T-helper 22 cell (primary cell): ENCODE measurements around the gene PTTG1IP.

Source experiments
- DNase-seq: peaks from one replicate; pipeline ENCODE4 v3.0.0-alpha.2; 2020; ENCODE audit warnings: low read depth

Gene PTTG1IP

DNA sequence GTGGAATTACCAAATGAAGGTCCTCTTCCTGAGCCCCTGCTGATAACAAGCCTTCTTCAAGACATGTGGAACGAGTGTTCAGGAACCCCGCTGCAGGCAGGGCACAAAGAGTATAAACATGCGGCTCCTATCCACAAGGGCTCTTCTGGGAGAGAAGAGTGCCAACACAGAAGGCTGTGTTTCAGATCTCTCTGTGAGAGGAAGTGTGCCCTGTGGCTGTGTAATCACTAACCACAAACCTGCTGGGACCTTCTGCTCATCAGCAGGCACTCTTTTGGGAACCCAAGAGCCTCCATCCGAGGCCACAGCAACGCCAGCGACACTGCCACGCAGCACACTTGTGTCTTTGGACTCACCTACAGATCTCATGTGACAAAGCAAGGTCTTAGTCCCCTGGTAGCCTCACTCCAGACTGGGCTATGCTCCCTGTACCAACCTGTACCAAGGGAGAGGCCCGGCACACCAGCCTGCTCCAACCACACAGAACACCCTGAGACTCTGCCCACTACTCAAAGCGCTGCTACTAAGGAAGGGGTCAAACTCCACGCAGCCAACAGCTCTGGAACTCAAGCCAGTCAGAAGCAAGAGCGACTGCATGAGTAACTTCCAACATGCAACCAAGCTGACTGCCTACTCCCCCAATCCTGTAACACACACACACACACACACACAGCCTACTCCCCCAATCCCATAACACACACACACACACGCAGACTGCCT is 7.8 kb downstream of the PTTG1IP start:
- no peak for DNase-seq

DNA sequence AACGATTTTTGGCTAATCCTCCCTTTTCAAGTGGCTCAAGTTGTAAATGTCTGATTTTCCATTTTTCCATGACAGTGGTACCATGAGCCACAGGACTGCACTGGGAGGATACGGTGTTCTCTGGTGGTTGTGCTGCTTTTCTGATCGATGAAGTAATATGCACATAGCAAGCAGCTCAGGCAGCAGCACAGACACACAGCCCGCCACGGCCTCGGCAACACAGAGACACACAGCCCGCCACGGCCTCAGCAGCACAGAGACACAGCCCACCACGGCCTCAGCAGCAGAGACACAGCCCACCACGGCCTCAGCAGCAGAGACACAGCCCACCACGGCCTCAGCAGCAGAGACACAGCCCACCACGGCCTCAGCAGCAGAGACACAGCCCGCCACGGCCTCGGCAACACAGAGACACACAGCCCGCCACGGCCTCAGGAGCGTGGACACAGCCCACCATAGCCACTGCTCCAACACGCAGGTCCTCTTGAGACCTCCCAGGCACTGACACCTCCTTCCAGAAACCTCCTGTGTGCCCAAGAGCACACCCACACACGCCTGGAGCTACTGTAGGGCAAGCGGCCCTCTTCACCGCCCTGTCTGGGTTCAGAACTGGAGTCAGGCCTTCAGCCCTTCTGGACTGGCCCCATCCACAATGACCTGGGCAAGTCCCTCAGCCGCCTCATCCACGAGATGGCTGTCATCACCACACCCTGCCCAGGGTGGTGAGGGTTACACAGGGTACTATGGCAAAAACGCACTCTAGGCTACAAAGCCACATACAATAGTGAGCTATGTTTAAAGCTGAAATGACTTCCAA is 10.4 kb downstream of the PTTG1IP start:
- DNase-seq: no peak

DNA sequence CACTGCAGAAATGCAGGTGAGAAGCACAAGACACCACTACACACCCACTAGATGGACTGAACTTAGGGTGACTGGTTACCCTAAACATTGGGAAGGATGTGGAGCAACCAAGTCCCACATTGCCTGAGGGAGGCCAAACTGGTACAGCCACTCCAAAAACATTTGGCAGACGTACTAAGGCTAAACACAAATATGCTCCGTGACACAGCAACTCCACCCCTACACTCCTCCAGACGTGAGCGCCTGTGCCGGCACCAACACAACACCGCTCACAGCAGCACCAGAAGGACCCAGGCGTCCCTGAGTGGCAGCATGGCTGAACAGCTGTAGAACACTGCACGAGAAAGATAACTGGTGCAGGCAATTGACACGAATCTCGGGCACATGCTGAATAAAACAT is 14.7 kb downstream of the PTTG1IP start:
- DNase-seq: no peak

DNA sequence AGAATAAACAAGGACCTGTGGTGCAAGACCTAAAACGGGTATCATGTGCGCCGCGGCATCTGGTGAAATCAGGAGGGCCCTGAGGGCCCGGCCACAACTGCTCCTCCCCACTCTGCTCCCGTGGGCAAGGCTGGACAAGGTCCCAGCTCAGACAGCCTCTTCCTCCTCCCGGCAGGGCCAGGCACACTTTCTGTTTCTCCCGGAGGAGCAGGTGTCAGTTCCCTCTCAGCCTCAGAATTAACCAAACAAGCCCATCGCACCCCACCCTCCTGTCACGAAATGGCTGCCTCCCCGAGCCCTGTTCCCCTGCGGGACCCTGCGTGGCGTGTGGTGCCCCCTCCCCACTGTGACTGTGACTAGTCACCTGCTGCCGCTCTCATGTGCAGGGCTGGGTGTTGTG is 15.2 kb downstream of the PTTG1IP start:
- no peak for DNase-seq

DNA sequence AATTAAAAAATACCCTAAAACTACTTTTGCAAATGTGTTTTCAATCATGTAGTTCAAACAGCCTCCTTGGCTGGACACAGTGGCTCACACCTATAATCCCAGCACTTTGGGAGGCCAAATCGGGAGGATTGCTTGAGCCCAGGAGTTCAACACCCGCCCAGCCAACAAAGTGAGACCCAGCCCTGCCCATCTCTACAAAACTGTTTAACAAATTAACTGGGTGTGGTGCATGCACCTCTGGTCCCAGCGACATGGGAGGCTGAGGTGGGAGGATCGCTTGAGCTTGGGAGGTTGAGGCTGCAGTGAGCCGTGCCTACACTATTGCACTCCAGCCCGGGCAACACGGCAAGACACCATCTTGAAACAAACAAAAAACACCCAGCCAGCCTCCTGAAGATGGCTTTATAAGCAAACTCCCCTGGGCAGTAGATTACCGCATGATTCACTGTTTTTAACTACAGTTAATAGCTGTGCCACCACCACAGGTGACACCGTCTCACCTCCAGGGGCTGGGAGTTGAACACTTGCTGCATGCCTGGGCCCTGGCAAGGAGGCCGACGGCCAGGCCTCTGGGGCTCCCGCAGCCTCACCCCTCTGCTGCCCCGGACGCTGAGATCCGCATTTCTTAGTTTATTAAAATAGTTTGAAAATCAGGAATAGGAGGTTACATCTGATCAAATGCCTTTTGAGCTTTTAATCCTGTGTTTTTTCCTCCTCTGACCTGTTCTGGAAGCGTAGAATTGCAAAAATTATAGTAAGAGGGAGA is 16.2 kb downstream of the PTTG1IP start:
- DNase-seq: no peak

DNA sequence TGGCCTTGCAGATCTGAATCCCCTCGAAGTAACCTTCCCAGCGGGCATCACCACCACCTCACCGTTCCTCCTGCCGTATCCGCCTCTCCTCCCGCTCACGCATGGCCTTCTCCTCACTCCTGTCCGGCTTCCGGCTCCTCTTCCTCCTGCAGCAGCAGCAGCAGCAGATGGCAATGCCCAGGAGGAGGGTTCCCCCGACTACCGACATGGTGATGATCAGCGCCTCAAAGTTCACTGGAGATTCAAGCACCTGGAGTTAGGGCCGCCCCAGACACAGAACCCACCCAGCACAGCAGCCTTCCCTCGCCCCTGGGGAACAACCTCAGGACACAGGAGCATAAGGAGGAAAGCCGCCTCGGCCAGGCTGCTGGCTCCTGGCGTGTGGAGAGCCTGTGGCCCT is 17.4 kb downstream of the PTTG1IP start:
- DNase-seq: no peak

DNA sequence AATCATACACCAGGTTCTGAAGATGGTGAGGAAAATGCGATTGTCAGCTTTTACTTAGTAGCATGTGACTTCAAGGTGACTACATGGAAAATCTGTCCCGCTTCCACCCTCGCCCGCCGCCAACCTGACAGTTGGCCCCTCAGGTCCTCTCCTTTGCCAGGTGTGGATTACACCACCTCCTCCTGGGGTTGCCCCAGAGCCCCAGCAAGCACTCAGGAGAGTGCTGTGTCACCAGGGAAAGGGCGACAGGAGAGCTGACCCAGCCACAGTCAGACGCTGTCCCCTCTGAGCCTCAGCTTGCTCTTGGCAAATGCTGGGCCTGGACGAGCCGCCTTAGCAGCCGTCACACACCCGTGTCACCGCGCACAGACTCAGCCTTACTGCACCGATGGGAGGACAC is 17.9 kb downstream of the PTTG1IP start:
- no peak for DNase-seq

DNA sequence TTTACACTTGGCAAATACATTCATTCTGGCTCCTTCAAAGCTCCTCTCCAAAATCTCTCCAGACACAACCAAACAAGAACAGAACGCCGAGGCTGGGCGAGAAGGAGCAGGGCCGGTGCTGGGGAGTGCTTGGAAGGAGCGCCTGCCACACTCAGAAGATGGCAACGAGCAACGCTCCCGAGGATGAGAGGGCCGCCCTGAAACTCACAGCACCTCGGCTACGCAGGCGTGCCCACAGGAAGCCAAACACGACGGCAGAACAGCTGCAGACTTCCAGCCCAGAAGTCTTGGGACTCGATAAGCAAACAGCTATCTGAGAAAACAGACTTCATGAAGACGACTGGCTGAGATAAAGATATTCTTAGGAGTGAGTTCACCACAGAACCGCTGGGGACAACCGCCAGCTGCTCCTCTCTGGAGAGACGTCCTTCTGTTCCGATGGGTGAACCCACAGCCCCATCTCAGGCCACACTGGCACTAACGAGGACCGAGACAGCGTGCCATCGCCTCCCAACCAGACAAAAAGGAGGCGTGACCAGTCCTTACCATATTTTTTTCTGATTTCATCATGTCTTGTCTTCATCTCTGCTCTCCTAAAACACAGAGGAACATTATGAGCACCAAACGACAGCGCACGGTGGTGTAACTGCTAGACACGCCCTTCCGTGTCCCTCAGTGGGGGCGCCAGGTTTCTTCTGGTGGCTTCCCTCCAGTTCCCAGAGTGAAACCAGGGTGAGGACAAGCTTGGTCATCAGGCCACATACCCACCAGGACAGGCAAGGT is 18.6 kb downstream of the PTTG1IP start:
- no peak for DNase-seq

DNA sequence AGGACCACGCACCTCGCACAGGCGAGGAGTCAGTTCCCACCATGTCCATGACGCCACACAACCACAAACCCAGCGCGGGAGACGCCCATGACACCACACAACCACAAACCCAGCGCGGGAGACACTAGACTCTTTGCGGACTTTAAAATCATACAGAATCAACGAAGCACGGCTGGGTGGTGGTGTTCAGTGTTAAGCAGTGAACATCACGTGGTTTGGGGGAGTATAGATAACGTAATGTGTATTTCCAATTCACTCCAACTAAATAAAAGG is 19.2 kb downstream of the PTTG1IP start:
- no peak for DNase-seq

DNA sequence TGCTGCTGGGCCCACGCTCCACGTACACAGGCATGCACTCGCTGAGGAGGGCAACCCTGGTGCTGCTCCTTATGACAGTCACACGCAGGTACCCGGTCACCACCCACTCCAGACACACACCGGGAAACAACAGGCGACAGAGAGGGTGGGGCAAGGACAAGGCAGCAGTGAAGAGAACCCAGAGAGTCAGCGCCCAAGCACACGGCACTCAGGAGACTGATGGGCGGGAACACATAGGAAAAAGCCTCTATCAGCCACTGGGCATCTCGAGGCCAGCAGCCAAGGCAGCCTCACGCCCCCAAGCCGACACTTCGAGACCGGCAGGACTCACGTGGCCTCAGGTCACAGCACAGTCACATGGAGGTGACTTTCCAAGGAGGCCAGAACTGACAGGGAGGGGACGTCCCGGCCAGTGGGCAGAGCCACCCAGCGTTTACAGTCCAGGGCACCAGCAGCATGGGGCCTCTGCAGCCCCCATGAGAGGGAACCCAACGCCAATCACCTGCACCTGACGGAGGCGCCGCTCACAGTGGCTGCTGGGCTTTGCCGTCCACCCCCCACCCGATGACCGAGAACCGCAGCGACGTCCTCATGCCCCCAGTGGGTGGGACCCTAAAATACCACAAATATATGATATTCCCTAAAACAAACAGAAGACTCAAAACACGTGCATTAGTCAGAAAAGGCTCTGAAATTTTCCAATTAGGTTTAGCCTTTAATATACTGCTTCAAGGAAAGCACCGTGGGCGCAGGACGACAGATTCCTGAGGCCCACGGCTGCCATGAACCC is 19.7 kb downstream of the PTTG1IP start:
- DNase-seq: no peak

DNA sequence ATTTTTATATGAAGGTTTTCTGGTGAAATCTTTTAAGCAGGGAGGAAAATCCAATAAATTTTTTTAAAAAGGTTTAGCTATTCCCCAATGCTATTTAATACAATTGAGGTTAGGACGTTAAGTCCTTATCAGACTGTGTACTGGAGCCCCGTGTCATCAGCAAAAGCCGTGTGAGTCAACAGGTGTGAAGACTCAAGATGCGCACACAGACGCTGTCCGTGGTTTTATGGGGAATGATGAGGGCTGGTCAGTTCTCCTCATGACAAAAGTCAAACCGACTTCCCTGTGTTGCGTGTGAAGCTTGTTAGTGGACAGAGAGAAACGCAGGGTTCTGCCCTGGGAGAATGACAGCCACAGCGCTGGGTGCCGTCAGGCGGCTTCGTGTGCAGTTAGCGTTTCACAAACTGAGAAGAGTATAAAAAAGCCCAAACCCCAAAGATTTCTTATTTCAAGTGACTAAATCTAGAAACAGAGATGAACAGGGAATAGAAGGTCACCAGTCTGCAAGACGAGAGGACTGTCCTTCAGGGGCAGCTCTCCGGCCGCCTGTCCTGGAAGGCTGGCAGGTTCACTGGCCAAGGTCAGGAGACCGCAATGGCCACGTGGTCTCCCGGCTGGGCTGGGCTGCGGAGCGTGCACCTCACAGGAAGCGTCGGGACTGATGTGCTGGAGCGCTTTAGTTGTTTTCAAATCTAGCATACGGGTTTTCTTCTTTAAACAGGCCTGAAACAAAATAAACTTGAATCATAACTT is 22.4 kb downstream of the PTTG1IP start:
- DNase-seq: no peak

DNA sequence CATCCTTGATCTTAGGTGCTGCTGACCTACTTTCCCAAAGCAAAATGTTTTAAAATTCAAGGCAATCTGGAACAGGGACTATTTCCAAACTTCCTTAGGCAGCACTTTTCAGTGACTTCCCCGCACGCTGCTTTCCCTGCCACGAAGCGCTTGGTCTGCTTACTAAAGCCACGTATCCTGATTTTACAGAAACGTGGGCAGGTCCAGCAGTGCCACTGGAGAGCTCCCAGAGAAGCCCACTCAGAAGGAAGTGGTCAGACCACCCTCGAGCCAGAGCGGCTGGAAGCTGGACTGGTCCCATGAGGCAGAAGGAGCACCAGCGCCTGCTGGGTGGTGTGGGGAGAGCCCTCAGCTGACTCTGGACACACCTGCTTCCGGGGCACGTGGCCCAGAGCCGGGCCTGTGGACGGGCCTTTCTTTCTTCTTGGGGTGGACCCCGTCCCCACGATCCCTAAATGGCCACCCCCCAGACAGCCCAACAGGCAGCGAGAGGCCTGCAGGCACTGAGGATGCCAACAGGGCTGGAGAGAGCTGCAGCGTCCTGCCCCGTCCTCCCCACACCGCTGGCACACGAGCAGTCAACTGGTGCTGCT is 23.2 kb downstream of the PTTG1IP start:
- no peak for DNase-seq

DNA sequence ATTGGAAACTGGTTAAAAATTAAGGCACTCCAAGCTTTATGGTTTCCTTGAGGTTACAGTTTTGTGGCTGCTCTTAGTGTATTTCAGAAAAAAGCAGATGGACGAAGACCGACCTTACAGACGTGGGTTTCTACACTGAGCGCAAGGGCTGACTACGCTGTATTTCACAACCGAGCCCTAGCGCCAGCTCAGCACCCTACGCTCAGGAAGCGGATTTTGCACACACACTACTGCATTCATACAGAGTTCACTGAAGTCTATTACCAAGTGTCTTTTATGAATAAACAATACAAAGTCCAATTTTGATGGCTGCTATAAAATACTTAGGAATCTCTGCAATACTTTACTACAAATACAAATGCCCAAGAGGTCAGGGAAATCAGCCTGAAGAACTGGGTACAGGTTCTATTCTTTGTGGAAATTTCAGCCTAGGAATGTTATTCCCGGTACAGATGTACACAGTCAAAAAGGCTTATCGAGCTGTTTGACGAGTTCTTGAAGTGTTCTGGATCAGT is 23.8 kb downstream of the PTTG1IP start:
- no peak for DNase-seq

DNA sequence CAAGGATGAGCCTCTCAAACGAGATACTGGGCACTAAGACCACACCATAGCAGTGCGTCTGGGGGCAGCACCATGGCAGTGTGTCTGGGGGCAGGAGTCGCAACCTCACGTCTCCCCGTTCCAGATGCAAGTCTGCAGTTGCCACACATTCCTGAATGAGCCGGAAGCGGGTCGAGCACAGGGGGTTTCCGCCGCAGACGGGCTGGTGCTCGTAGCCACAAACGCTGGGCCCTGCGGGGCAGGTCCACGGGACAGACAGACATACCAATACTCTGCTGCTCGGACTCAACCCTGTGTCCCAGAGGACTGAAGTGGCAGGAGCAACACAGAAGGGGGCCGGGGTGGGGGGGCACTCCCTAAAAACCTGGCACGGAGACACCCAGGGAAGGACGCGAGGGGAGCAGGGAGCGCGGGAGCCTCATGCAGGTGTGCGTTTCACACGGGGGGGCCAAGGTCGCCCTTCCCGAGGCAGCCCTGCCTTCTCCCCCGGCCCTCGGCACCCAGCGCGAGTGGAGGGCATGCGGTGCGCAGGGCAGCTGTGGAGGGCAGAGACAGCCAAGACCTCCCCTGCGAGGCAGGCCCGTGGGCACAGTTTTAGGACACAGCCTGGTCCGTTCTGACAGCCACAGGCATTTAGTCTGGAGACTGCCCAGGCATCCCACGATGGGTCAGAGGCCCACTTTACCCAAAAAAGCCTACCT is 24.5 kb downstream of the PTTG1IP start:
- DNase-seq: no peak

DNA sequence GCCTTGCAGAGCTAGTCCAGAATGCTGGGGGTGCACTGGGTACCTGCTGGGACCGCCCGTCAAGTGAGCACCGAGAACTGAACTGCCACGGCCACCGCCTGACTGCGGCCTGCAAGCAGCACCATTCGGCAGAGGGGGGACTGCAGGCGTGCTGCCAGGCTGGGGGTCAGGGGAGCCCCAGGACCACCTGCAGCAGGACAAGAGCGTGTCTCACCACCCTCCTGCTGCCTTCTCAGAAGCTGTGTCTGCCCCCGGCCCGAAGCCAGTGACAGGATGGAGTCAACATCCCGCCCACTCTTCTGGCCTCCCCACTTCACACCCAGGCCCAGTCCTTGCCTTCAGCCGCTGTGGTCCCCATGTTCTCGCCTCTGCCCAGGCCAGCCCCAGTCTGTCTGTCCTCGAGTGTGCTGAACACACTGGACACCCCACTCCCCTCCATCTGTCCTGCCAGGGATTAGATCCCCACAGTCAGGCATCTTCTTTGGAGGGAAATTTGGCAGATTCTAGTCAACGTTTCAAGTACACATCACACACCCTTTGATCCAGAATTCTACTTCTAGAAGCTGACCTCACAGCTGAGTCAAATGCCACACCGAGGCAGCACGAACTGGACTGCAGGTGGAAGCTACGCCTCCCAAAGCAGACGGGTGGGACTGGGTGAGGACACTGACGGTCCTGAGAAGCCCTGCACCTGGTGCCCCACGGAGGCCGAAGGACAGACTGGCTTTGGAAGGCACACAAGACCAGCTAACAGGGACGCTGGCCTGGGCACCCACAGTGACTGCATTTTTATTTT is 26.0 kb downstream of the PTTG1IP start:
- no peak for DNase-seq

DNA sequence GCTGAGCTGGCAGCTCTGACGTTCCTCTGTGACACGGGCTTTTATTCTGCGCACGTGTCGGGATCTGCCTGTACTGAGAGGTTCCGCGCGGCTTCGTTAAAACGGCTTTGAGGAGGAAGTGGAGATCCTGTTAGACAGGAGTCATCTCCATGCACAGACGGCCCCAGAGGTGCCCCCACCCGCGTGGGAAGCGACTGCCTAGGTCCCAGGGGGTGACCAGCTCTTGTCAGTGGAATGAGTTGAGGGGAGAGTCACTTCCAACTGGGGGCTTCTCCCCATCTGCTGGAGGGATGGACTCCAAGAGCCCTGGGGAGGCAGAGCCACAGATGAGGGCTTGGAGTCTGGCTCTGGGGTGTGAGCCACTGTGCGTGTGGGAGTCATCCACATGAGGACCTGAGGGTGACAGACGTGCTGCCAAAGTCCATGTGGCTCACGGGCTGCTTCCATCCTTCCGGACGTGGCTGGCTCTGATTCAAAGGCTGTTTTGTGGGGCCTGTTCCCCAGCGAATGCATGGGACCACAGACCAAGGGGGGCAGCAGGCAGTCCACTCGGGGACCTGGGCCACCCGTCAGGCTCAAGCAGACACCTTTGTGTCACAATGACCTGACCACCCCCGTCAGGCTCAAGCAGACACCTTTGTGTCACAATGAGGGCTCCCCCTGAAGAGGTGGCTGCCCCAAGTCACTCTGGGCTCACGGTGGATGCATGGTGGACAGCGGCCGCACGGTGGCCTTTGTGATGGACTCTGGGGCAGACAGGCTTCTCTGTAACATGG is 26.8 kb downstream of the PTTG1IP start:
- no peak for DNase-seq

DNA sequence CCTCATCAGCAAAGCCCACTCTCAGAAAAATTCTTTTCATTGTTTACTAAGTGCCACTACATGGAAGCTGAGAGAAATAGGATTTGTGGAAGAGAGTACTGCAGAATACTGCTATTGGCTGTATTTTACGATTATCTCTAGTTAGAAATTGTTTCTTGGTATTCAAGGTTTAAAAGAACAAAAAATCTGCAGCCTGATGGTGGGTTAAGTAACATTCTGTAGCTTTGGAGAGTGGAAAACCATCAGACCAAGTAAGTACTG is 27.3 kb downstream of the PTTG1IP start:
- DNase-seq: no peak
